A673 (cell line): Measurements from ENCODE around the gene DCLK1. TPM values are rescaled to one million over a fixed set of nuclear protein-coding genes. Genes with fewer than 3 reads are reported as not detected.

Experiments
- BruUV-seq: library from RNA; stranded (reverse); fragments of 400-500 nt; replicated peaks from 2 replicates; lab custom pipeline; 2021; lab: Mats Ljungman, UMichigan
- CTCF ChIA-PET: fragments of 300-600 bp; sonication (Branson Sonifier 250); formaldehyde crosslinking; loops from one replicate; lab custom pipeline; 2022; ENCODE audit warnings: antibody characterized with exemption; lab: Charles Lee
- POLR2A ChIA-PET: fragments of 300-600 bp; sonication (Branson Sonifier 250); formaldehyde crosslinking; loops from one replicate; lab custom pipeline; 2022; ENCODE audit warnings: antibody characterized with exemption; ENCODE audit not compliant: low non-redundant PET; lab: Charles Lee
- DNase-seq: peaks from one replicate; pipeline ENCODE4 v3.0.0-alpha.2; 2015; ENCODE audit warnings: low spot score
- H3K27ac ChIP-seq: fragments of 200-600 bp; sonication (generic); 2 replicates; pipeline ENCODE4 v1.5.1; 2016; ENCODE audit warnings: mixed run types, low read depth, mild to moderate bottlenecking, mixed read lengths, antibody characterized with exemption, low read length; ENCODE audit not compliant: poor library complexity, severe bottlenecking
- H3K27me3 ChIP-seq: fragments of 200-600 bp; sonication (generic); replicated peaks from 2 replicates; pipeline ENCODE4 v1.6.1; 2017; ENCODE audit warnings: mixed run types, low read depth, mild to moderate bottlenecking, mixed read lengths, antibody characterized with exemption, low read length; ENCODE audit not compliant: insufficient read depth, poor library complexity
- H3K36me3 ChIP-seq: fragments of 200-600 bp; sonication (generic); 2 replicates; pipeline ENCODE4 v1.6.1; 2016; ENCODE audit warnings: mixed run types, mild to moderate bottlenecking, mixed read lengths, antibody characterized with exemption, low read length; ENCODE audit not compliant: insufficient read depth, poor library complexity, severe bottlenecking
- H3K4me1 ChIP-seq: fragments of 200-600 bp; sonication (generic); 2 replicates; pipeline ENCODE4 v1.6.1; 2017; ENCODE audit warnings: mixed run types, mild to moderate bottlenecking, mixed read lengths, antibody characterized with exemption, low read length; ENCODE audit not compliant: insufficient read depth, poor library complexity, severe bottlenecking
- H3K4me3 ChIP-seq: fragments of 200-600 bp; sonication (generic); 2 replicates; pipeline ENCODE4 v1.5.1; 2016; ENCODE audit warnings: low read depth, mixed run types, mild to moderate bottlenecking, mixed read lengths, low read length; ENCODE audit not compliant: poor library complexity, severe bottlenecking
- H3K9me3 ChIP-seq: fragments of 200-600 bp; sonication (generic); 2 replicates; pipeline ENCODE4 v1.6.1; 2016; ENCODE audit warnings: mixed run types, low read depth, mild to moderate bottlenecking, mixed read lengths, antibody characterized with exemption, low read length; ENCODE audit not compliant: poor library complexity, severe bottlenecking
- CTCF ChIP-seq: fragments of 300-800, 200-600 bp; sonication (generic); conservative IDR thresholded peaks from 2 replicates; pipeline ENCODE4 v1.5.1; 2017; ENCODE audit warnings: low read depth, mild to moderate bottlenecking, antibody characterized with exemption, low read length, moderate library complexity, mixed read lengths
- EZH2 ChIP-seq: fragments of 200-600 bp; sonication (generic); IDR thresholded peaks from 2 replicates; pipeline ENCODE4 v1.6.1; 2017; ENCODE audit warnings: borderline replicate concordance, low read depth, mild to moderate bottlenecking, mixed read lengths, antibody characterized with exemption, low read length; ENCODE audit not compliant: poor library complexity, severe bottlenecking
- intact Hi-C: fragments of 100-400 bp; cut with micrococcal nuclease; formaldehyde crosslinking; loops from one replicate; pipeline ENCODE4 v1.10.0; 2022; ENCODE audit not compliant: unreplicated experiment
- total RNA-seq: library from RNA; stranded (reverse); gene quantifications from 2 replicates; pipeline ENCODE4 v1.2.3, GENCODE V29; 2021

Gene DCLK1
- total RNA-seq, 1 experiment from 2014 or later, result 11.2 TPM

GRCh38 chr13:35763060-35763781, 368.0 kb downstream of the DCLK1 start:
- no peaks in the 10 kb centered on the region for H3K9me3 ChIP-seq
- H3K36me3 ChIP-seq, result no peaks in the 10 kb centered on the region
- ChIA-PET POLR2A (no interaction called here), CTCF (no interaction called here)
- no peaks in the 10 kb centered on the region for H3K4me1 ChIP-seq
- DNase-seq, result no peak
- no peak overlapping the region for H3K4me3 ChIP-seq
- TF ChIP-seq CTCF (no peak), EZH2 (no peak)
- intact Hi-C loops, result no loop called here
- BruUV-seq, result no TSS peak
- H3K27me3 ChIP-seq, result no peaks in the 10 kb centered on the region
- H3K27ac ChIP-seq, result no peak overlapping the region

GRCh38 chr13:35761440-35762252, 369.5 kb downstream of the DCLK1 start:
- no peaks in the 10 kb centered on the region for H3K27me3 ChIP-seq
- DNase-seq, result no peak
- intact Hi-C loops, result no loop called here
- CTCF ChIA-PET, result no interaction called here
- H3K27ac ChIP-seq, result no peak overlapping the region
- no peak overlapping the region for H3K4me3 ChIP-seq
- H3K9me3 ChIP-seq, result no peaks in the 10 kb centered on the region
- POLR2A ChIA-PET, result no interaction called here
- no peaks in the 10 kb centered on the region for H3K4me1 ChIP-seq
- no TSS peak for BruUV-seq
- no peaks in the 10 kb centered on the region for H3K36me3 ChIP-seq
- TF ChIP-seq CTCF, result no peak
- TF ChIP-seq EZH2, result no peak

- ChIA-PET POLR2A (no interaction called here), CTCF (no interaction called here)
- Histone ChIP-seq H3K27ac (no peak overlapping the region), H3K27me3 (no peaks in the 10 kb centered on the region), H3K4me3 (no peak overlapping the region), H3K36me3 (no peaks in the 10 kb centered on the region), H3K4me1 (no peaks in the 10 kb centered on the region), H3K9me3 (no peaks in the 10 kb centered on the region)
- no peak for DNase-seq
- no peak for TF ChIP-seq CTCF
- TF ChIP-seq EZH2, result no peak
- intact Hi-C loops, result no loop called here
- no TSS peak for BruUV-seq
These were observed 370.4 kb downstream of the DCLK1 start for GRCh38 chr13:35760735-35761281.
